H9 (cell line): ENCODE measurements around the gene TMEM253. TPM values are rescaled to one million over a fixed set of nuclear protein-coding genes. Genes with fewer than 3 reads are reported as not detected.

Experiments used
- DNase-seq: peaks from one replicate; pipeline ENCODE4 v3.0.0-alpha.2; 2017
- H2AFZ ChIP-seq: one replicate; pipeline ENCODE4 v1.6.1; 2013; ENCODE audit warnings: mild to moderate bottlenecking, low read length, control low read depth, moderate library complexity
- H2AK5ac ChIP-seq: 2 replicates; pipeline ENCODE4 v1.6.1; 2013; ENCODE audit warnings: low read length, control low read depth, mixed read lengths; ENCODE audit not compliant: insufficient read length
- H2BK120ac ChIP-seq: one replicate; pipeline ENCODE4 v1.6.1; 2013; ENCODE audit warnings: low read depth, mild to moderate bottlenecking, low read length, control low read depth, inconsistent platforms; ENCODE audit not compliant: poor library complexity, severe bottlenecking
- H2BK12ac ChIP-seq: 2 replicates; pipeline ENCODE4 v1.6.1; 2013; ENCODE audit warnings: low read length, control low read depth, mixed read lengths, low read depth; ENCODE audit not compliant: insufficient read length
- H2BK15ac ChIP-seq: 2 replicates; pipeline ENCODE4 v1.6.1; 2013; ENCODE audit warnings: low read depth, low read length, control low read depth
- H2BK20ac ChIP-seq: one replicate; pipeline ENCODE4 v1.6.1; 2013; ENCODE audit warnings: low read depth, mild to moderate bottlenecking, low read length, control low read depth, inconsistent platforms; ENCODE audit not compliant: poor library complexity, severe bottlenecking
- H2BK5ac ChIP-seq: 2 replicates; pipeline ENCODE4 v1.6.1; 2013; ENCODE audit warnings: low read length, control low read depth, mixed read lengths; ENCODE audit not compliant: insufficient read length
- H3K14ac ChIP-seq: 2 replicates; pipeline ENCODE4 v1.6.1; 2013; ENCODE audit warnings: low read length, control low read depth; ENCODE audit not compliant: insufficient read depth
- H3K18ac ChIP-seq: 2 replicates; pipeline ENCODE4 v1.6.1; 2013; ENCODE audit warnings: low read depth, mild to moderate bottlenecking, mixed read lengths, low read length, control low read depth; ENCODE audit not compliant: insufficient read length
- H3K23ac ChIP-seq: 2 replicates; pipeline ENCODE4 v1.6.1; 2013; ENCODE audit warnings: low read length, control low read depth, mixed read lengths, low read depth; ENCODE audit not compliant: insufficient read length
- H3K23me2 ChIP-seq: 2 replicates; pipeline ENCODE4 v1.6.1; 2013; ENCODE audit warnings: low read depth, mild to moderate bottlenecking, mixed read lengths, low read length, control low read depth; ENCODE audit not compliant: insufficient read length, poor library complexity, severe bottlenecking
- H3K27ac ChIP-seq: 2 replicates; pipeline ENCODE4 v1.5.1; 2013; ENCODE audit warnings: low read length, control low read depth, mixed read lengths, low read depth; ENCODE audit not compliant: insufficient read length
- H3K27me3 ChIP-seq: 2 replicates; pipeline ENCODE4 v1.6.1; 2013; ENCODE audit warnings: low read length, control low read depth, inconsistent platforms; ENCODE audit not compliant: insufficient read depth
- H3K4ac ChIP-seq: 2 replicates; pipeline ENCODE4 v1.6.1; 2013; ENCODE audit warnings: low read depth, mild to moderate bottlenecking, control low read depth, inconsistent platforms, low read length, moderate library complexity
- H3K4me1 ChIP-seq: 2 replicates; pipeline ENCODE4 v1.6.1; 2013; ENCODE audit warnings: low read length, control low read depth, inconsistent platforms; ENCODE audit not compliant: insufficient read depth
- H3K4me2 ChIP-seq: 2 replicates; pipeline ENCODE4 v1.6.1; 2013; ENCODE audit warnings: low read length, control low read depth, mixed read lengths; ENCODE audit not compliant: insufficient read length, insufficient read depth
- H3K56ac ChIP-seq: 2 replicates; pipeline ENCODE4 v1.6.1; 2013; ENCODE audit warnings: low read depth, mild to moderate bottlenecking, mixed read lengths, low read length, control low read depth; ENCODE audit not compliant: insufficient read length
- H3K79me1 ChIP-seq: 2 replicates; pipeline ENCODE4 v1.6.1; 2013; ENCODE audit warnings: low read depth, mild to moderate bottlenecking, moderate library complexity, low read length, control low read depth, inconsistent platforms; ENCODE audit not compliant: insufficient read depth, poor library complexity, severe bottlenecking
- H3K79me2 ChIP-seq: 2 replicates; pipeline ENCODE4 v1.6.1; 2013; ENCODE audit warnings: low read length, control low read depth, inconsistent platforms; ENCODE audit not compliant: insufficient read depth
- H3K9ac ChIP-seq: 2 replicates; pipeline ENCODE4 v1.6.1; 2013; ENCODE audit warnings: low read length, control low read depth, mixed read lengths; ENCODE audit not compliant: insufficient read length; ENCODE audit errors: extremely low read depth
- H3K9me3 ChIP-seq: one replicate; pipeline ENCODE4 v1.6.1; 2013; ENCODE audit warnings: low read depth, low read length, inconsistent platforms; ENCODE audit not compliant: control insufficient read depth
- H3T11ph ChIP-seq: one replicate; pipeline ENCODE4 v1.6.1; 2013; ENCODE audit warnings: mild to moderate bottlenecking, low read length, control low read depth, inconsistent platforms
- H4K20me1 ChIP-seq: one replicate; pipeline ENCODE4 v1.6.1; 2013; ENCODE audit not compliant: control insufficient read depth, insufficient read length, insufficient read depth
- H4K5ac ChIP-seq: 2 replicates; pipeline ENCODE4 v1.6.1; 2013; ENCODE audit warnings: low read depth, mild to moderate bottlenecking, mixed read lengths, low read length, control low read depth; ENCODE audit not compliant: insufficient read length
- H4K8ac ChIP-seq: replicated peaks from 2 replicates; pipeline ENCODE4 v1.6.1; 2013; ENCODE audit warnings: low read length, control low read depth, mixed read lengths, low read depth; ENCODE audit not compliant: insufficient read length
- H4K91ac ChIP-seq: 2 replicates; pipeline ENCODE4 v1.6.1; 2013; ENCODE audit warnings: low read depth, mild to moderate bottlenecking, moderate library complexity, mixed read lengths, low read length, control low read depth; ENCODE audit not compliant: insufficient read length
- H3K27ac Mint-ChIP-seq, 3 experiments: 2 replicates in 2 of 3; 3 replicates in 1 of 3; pipeline ENCODE4 v1.8.0; 2020 to 2021; ENCODE audit warnings: mixed read lengths in 3 of 3, mild to moderate bottlenecking in 1 of 3, moderate library complexity in 1 of 3
- H3K27me3 Mint-ChIP-seq: 2 replicates; pipeline ENCODE4 v1.8.0; 2021; ENCODE audit warnings: low read depth, mild to moderate bottlenecking, moderate library complexity, mixed read lengths
- H3K36me3 Mint-ChIP-seq, 3 experiments: 2 replicates in 2 of 3; 3 replicates in 1 of 3; pipeline ENCODE4 v1.8.0; 2020 to 2021; ENCODE audit warnings: low read depth in 3 of 3, mixed read lengths in 3 of 3; ENCODE audit not compliant: insufficient read depth in 1 of 3
- H3K4me1 Mint-ChIP-seq, 2 experiments: 2 replicates each; pipeline ENCODE4 v1.8.0; 2020; ENCODE audit warnings: mixed read lengths in 2 of 2
- H3K4me3 Mint-ChIP-seq, 2 experiments: 2 replicates in 1 of 2; 3 replicates in 1 of 2; pipeline ENCODE4 v1.8.0; 2020 to 2021; ENCODE audit warnings: mild to moderate bottlenecking in 2 of 2, mixed read lengths in 2 of 2, moderate library complexity in 1 of 2
- H3K9me3 Mint-ChIP-seq, 2 experiments: 2 replicates in 1 of 2; 3 replicates in 1 of 2; pipeline ENCODE4 v1.8.0; 2020; ENCODE audit warnings: mild to moderate bottlenecking in 2 of 2, mixed read lengths in 2 of 2, moderate library complexity in 1 of 2
- WGBS: extraction: QIAGEN DNeasy Blood & Tissue Kit; methylation state at CpG from one replicate; pipeline ENCODE4 v1.1.7; 2013; ENCODE audit warnings: missing lambda C conversion rate, low lambda C conversion rate, mixed read lengths; ENCODE audit not compliant: insufficient read length; ENCODE audit errors: extremely low coverage; 5-methylcytosine and 5-hydroxymethylcytosine counted together
- total RNA-seq: library from RNA; stranded (reverse); gene quantifications from 2 replicates; pipeline ENCODE4 v1.2.1, GENCODE V29; 2021
- TF ChIP-seq, protein P1 (sequence below): fragments of 200-600 bp; sonication (generic); conservative IDR thresholded peaks from 3 replicates; pipeline ENCODE4 v1.8.0; 2021; ENCODE audit warnings: antibody characterized with exemption, mild to moderate bottlenecking

Gene TMEM253
- total RNA-seq, 1 experiment from 2014 or later: 2.2 TPM

GRCh38 chr14:21060614-21061346 lies 40.1 kb upstream of the TMEM253 start:
- Histone ChIP-seq H3K4me2 (no peak overlapping the region), H3K4me1 (no peaks in the 10 kb centered on the region; the same call in 1 of the 2 replicates), H3K56ac (no peak overlapping the region), H3K79me1 (no peaks in the 10 kb centered on the region), H4K5ac (no peak overlapping the region), H3T11ph (no peak overlapping the region), H2BK20ac (no peak overlapping the region), H3K18ac (no peak overlapping the region), H3K23ac (no peak overlapping the region), H3K23me2 (no peaks in the 10 kb centered on the region), H3K79me2 (no peaks in the 10 kb centered on the region), H3K14ac (no peak overlapping the region), H2BK5ac (no peak overlapping the region), H3K27me3 (no peaks in the 10 kb centered on the region), H2AFZ (no peak overlapping the region), H2BK15ac (no peak overlapping the region), H3K9me3 (no peaks in the 10 kb centered on the region), H4K8ac (no peak overlapping the region), H2BK12ac (no peak overlapping the region), H4K91ac (no peak overlapping the region), H2AK5ac (no peak overlapping the region), H3K4ac (no peak overlapping the region), H3K9ac (no peak overlapping the region), H4K20me1 (no peaks in the 10 kb centered on the region), H3K27ac (no peak overlapping the region), H2BK120ac (no peak overlapping the region)
- no peaks in the 10 kb centered on the region for H3K9me3 Mint-ChIP-seq
- TF ChIP-seq, protein P1, sequence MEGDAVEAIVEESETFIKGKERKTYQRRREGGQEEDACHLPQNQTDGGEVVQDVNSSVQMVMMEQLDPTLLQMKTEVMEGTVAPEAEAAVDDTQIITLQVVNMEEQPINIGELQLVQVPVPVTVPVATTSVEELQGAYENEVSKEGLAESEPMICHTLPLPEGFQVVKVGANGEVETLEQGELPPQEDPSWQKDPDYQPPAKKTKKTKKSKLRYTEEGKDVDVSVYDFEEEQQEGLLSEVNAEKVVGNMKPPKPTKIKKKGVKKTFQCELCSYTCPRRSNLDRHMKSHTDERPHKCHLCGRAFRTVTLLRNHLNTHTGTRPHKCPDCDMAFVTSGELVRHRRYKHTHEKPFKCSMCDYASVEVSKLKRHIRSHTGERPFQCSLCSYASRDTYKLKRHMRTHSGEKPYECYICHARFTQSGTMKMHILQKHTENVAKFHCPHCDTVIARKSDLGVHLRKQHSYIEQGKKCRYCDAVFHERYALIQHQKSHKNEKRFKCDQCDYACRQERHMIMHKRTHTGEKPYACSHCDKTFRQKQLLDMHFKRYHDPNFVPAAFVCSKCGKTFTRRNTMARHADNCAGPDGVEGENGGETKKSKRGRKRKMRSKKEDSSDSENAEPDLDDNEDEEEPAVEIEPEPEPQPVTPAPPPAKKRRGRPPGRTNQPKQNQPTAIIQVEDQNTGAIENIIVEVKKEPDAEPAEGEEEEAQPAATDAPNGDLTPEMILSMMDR: no peak
- peaks cover 5% of the 10 kb centered on the region for H3K27me3 Mint-ChIP-seq
- no peak overlapping the region for H3K4me3 Mint-ChIP-seq
- H3K36me3 Mint-ChIP-seq: no peaks in the 10 kb centered on the region
- H3K4me1 Mint-ChIP-seq: peaks cover 10 to 11% of the 10 kb centered on the region in 2 experiments
- no peak for DNase-seq
- H3K27ac Mint-ChIP-seq: no peak overlapping the region
- no CpG with 5 or more reads among the region's 13 CpGs for WGBS
